GM23338 (cell line): ENCODE results near the gene PHLDA3. TPM values are rescaled to one million over a fixed set of nuclear protein-coding genes. Genes with fewer than 3 reads are reported as not detected.

Experiments
- ATAC-seq: fragments of 200-7000 bp; cut with Tn5 transposase; 3 replicates; pipeline ENCODE4 v1.9.1; 2020
- DNase-seq: peaks from one replicate; pipeline ENCODE4 v3.0.0-alpha.2; 2015; ENCODE audit warnings: low spot score
- H2AFZ ChIP-seq: fragments of 200-600 bp; sonication (generic); 2 replicates; pipeline ENCODE4 v1.8.0; 2016; ENCODE audit warnings: antibody characterized with exemption, mild to moderate bottlenecking, moderate library complexity
- H3F3A ChIP-seq: fragments of 200-600 bp; sonication (generic); replicated peaks from 2 replicates; pipeline ENCODE4 v1.8.0; 2017; ENCODE audit warnings: antibody characterized with exemption, mixed run types, low read depth
- H3K27ac ChIP-seq: fragments of 200-600 bp; sonication (generic); 2 replicates; pipeline ENCODE4 v1.6.1; 2016; ENCODE audit warnings: low read depth
- H3K27me3 ChIP-seq: fragments of 200-600 bp; sonication (generic); 2 replicates; pipeline ENCODE4 v1.8.0; 2016; ENCODE audit warnings: mild to moderate bottlenecking, mixed run types, moderate library complexity; ENCODE audit not compliant: insufficient read depth
- H3K36me3 ChIP-seq: fragments of 200-600 bp; sonication (generic); 2 replicates; pipeline ENCODE4 v1.8.0; 2016; ENCODE audit warnings: mild to moderate bottlenecking; ENCODE audit not compliant: insufficient read depth
- H3K4me1 ChIP-seq: fragments of 200-600 bp; sonication (generic); 2 replicates; pipeline ENCODE4 v1.8.0; 2016; ENCODE audit warnings: mild to moderate bottlenecking, moderate library complexity; ENCODE audit not compliant: insufficient read depth
- H3K4me2 ChIP-seq: fragments of 200-600 bp; sonication (generic); 2 replicates; pipeline ENCODE4 v1.7.1; 2017; ENCODE audit warnings: mixed run types
- H3K4me3 ChIP-seq: fragments of 200-600 bp; sonication (generic); 2 replicates; pipeline ENCODE4 v1.6.1; 2016; ENCODE audit warnings: mixed run types
- H3K79me2 ChIP-seq: fragments of 200-600 bp; sonication (generic); replicated peaks from 2 replicates; pipeline ENCODE4 v1.8.0; 2017; ENCODE audit warnings: mild to moderate bottlenecking; ENCODE audit not compliant: insufficient read depth
- H3K9me2 ChIP-seq: fragments of 200-600 bp; sonication (generic); 2 replicates; pipeline ENCODE4 v1.8.0; 2017; ENCODE audit not compliant: insufficient read depth
- H4K20me1 ChIP-seq: fragments of 200-600 bp; sonication (generic); replicated peaks from 2 replicates; pipeline ENCODE4 v1.8.0; 2017; ENCODE audit warnings: mild to moderate bottlenecking; ENCODE audit not compliant: insufficient read depth
- H3K27ac Mint-ChIP-seq: 2 replicates; pipeline ENCODE4 v1.8.0; 2020; ENCODE audit warnings: inconsistent platforms, mild to moderate bottlenecking, moderate library complexity, mixed read lengths
- H3K27me3 Mint-ChIP-seq: 3 replicates; pipeline ENCODE4 v1.8.0; 2022; ENCODE audit warnings: low read depth, mild to moderate bottlenecking, moderate library complexity, mixed read lengths, inconsistent platforms; ENCODE audit not compliant: insufficient read depth, poor library complexity
- H3K36me3 Mint-ChIP-seq: 3 replicates; pipeline ENCODE4 v1.8.0; 2021; ENCODE audit warnings: low read depth, mild to moderate bottlenecking, inconsistent platforms, moderate library complexity, mixed read lengths
- H3K4me1 Mint-ChIP-seq: 3 replicates; pipeline ENCODE4 v1.8.0; 2020; ENCODE audit warnings: mild to moderate bottlenecking, inconsistent platforms, mixed read lengths
- H3K4me3 Mint-ChIP-seq: 3 replicates; pipeline ENCODE4 v1.8.0; 2021; ENCODE audit warnings: moderate library complexity, mild to moderate bottlenecking, inconsistent platforms, mixed read lengths
- H3K9me3 Mint-ChIP-seq: 3 replicates; pipeline ENCODE4 v1.8.0; 2020; ENCODE audit warnings: moderate library complexity, mild to moderate bottlenecking, inconsistent platforms, mixed read lengths
- CREB1 ChIP-seq: fragments of 250-450 bp; sonication (Bioruptor Pico); IDR thresholded peaks from 2 replicates; pipeline ENCODE4 v1.5.0; 2020; ENCODE audit warnings: low read depth, mild to moderate bottlenecking, moderate library complexity
- CTCF ChIP-seq, 2 experiments: fragments of 200-600 bp in 1 of 2; sonication (generic) in 1 of 2; conservative IDR thresholded peaks; 2 replicates each; pipeline versions ENCODE4 v1.5.1 to v1.6.1; 2016 to 2017; ENCODE audit warnings: antibody characterized with exemption in 2 of 2, low read depth in 2 of 2, mild to moderate bottlenecking in 2 of 2, moderate library complexity in 1 of 2
- ETS1 ChIP-seq: IDR thresholded peaks from 2 replicates; pipeline ENCODE4 v1.6.1; 2016; ENCODE audit warnings: antibody characterized with exemption
- EZH2 ChIP-seq: fragments of 200-600 bp; sonication (generic); IDR thresholded peaks from one replicate; pipeline ENCODE4 v1.8.0; 2017; ENCODE audit warnings: antibody characterized with exemption, mild to moderate bottlenecking, low read depth; ENCODE audit not compliant: unreplicated experiment
- EZH2phosphoT487 ChIP-seq: fragments of 200-600 bp; sonication (generic); IDR thresholded peaks from one replicate; pipeline ENCODE4 v1.8.1; 2018; ENCODE audit warnings: antibody characterized with exemption; ENCODE audit not compliant: unreplicated experiment
- JUNB ChIP-seq: IDR thresholded peaks from one replicate; pipeline ENCODE4 v1.6.1; 2016; ENCODE audit warnings: antibody characterized with exemption; ENCODE audit not compliant: unreplicated experiment
- NANOG ChIP-seq: IDR thresholded peaks from 2 replicates; pipeline ENCODE4 v1.6.1; 2016; ENCODE audit warnings: antibody characterized with exemption, borderline replicate concordance
- POLR2AphosphoS5 ChIP-seq: IDR thresholded peaks from 2 replicates; pipeline ENCODE4 v1.6.1; 2016; ENCODE audit warnings: antibody characterized with exemption, low read depth
- REST ChIP-seq: IDR thresholded peaks from one replicate; pipeline ENCODE4 v1.6.1; 2018; ENCODE audit warnings: antibody characterized with exemption; ENCODE audit not compliant: unreplicated experiment
- STAT1 ChIP-seq: IDR thresholded peaks from one replicate; pipeline ENCODE4 v1.6.1; 2016; ENCODE audit warnings: antibody characterized with exemption; ENCODE audit not compliant: unreplicated experiment
- polyA plus RNA-seq: library from polyadenylated mRNA; unstranded; fragments of >200 nt; fragmentation: Nextera tagmentation; extraction: Ambion mirVana; gene quantifications from 2 replicates; pipeline ENCODE4 v1.2.1, GENCODE V29; 2016
- total RNA-seq: library from RNA; depleted of rRNA; stranded (reverse); fragments of >200 nt; shearing (Covaris generic); gene quantifications from 2 replicates; pipeline ENCODE4 v1.2.3, GENCODE V29; 2014

The PHLDA3 gene
- total and polyA plus RNA-seq, 2 experiments from 2014 or later, result 37.5 to 87.4 TPM

- H3K4me3 ChIP-seq, result peak overlapping the region; percentile 41; the same call in 1 of the 2 replicates
- peak; percentile 91 for DNase-seq
- no peaks in the 10 kb centered on the region for H3K36me3 Mint-ChIP-seq
Observed at GRCh38 chr1:201447903-201448871, 20.8 kb downstream of the PHLDA3 start.

GRCh38 chr1:201445310-201445709, 23.7 kb downstream of the PHLDA3 start:
- H2AFZ ChIP-seq, result peak overlapping the region; percentile 74; the same call in 1 of the 2 replicates
- no peaks in the 10 kb centered on the region for H3K9me2 ChIP-seq
- no peaks in the 10 kb centered on the region for H3K27me3 ChIP-seq
- no peak overlapping the region for H3K4me3 Mint-ChIP-seq
- H3K36me3 ChIP-seq, result no peaks in the 10 kb centered on the region
- peaks cover 32% of the 10 kb centered on the region for H3K4me1 Mint-ChIP-seq
- no peak overlapping the region for H3K4me2 ChIP-seq
- peaks cover 4% of the 10 kb centered on the region for H3K27me3 Mint-ChIP-seq
- no peaks in the 10 kb centered on the region for H3K79me2 ChIP-seq
- no peak overlapping the region for H3K4me3 ChIP-seq
- H3K27ac Mint-ChIP-seq, result no peak overlapping the region
- DNase-seq (no peak), ATAC-seq (no peak)
- H3K27ac ChIP-seq, result no peak overlapping the region
- no peaks in the 10 kb centered on the region for H3K9me3 Mint-ChIP-seq
- peaks cover 7% of the 10 kb centered on the region; the same call in 1 of the 2 replicates for H3F3A ChIP-seq
- H3K36me3 Mint-ChIP-seq, result no peaks in the 10 kb centered on the region
- peaks cover 24% of the 10 kb centered on the region for H3K4me1 ChIP-seq
- no peaks in the 10 kb centered on the region for H4K20me1 ChIP-seq
- no peak for TF ChIP-seq POLR2AphosphoS5
- no peak for TF ChIP-seq CREB1 (CRISPR knock-in tag)
- no peak for TF ChIP-seq JUNB
- TF ChIP-seq NANOG, result no peak
- TF ChIP-seq STAT1, result no peak
- TF ChIP-seq EZH2, result no peak
- TF ChIP-seq REST, result no peak
- no peak for TF ChIP-seq EZH2phosphoT487

More at GRCh38 chr1:201447903-201448871, 20.8 kb downstream of the PHLDA3 start:
- peak overlapping the region; percentile 66; the same call in 1 of the 2 replicates for H3K27ac ChIP-seq
- Mint-ChIP-seq H3K9me3 (no peaks in the 10 kb centered on the region), H3K4me3 (no peak overlapping the region), H3K27ac (no peak overlapping the region), H3K4me1 (peaks cover 36% of the 10 kb centered on the region), H3K27me3 (peaks cover 8% of the 10 kb centered on the region)
- peaks cover 36% of the 10 kb centered on the region for H3K4me1 ChIP-seq
- H3K27me3 ChIP-seq, result no peaks in the 10 kb centered on the region
- peak overlapping the region; percentile 98 for H2AFZ ChIP-seq
- peaks cover 7% of the 10 kb centered on the region; the same call in 1 of the 2 replicates for H3F3A ChIP-seq
- TF ChIP-seq POLR2AphosphoS5 (0 out of 2 replicates have a peak, but pooled peaks have one; percentile 23), ETS1 (0 out of 2 replicates have a peak, but pooled peaks have one; percentile 27), CTCF (conservative IDR thresholded peaks at IDR 0.05; ENCODE audit: low read depth in 2 of 2) (peak; percentile 88 to 92), JUNB (no peak)
- no peaks in the 10 kb centered on the region for H4K20me1 ChIP-seq
- peak; percentile 95 for ATAC-seq
- H3K4me2 ChIP-seq, result peak overlapping the region; percentile 69
- H3K36me3 ChIP-seq, result no peaks in the 10 kb centered on the region
- H3K9me2 ChIP-seq, result no peaks in the 10 kb centered on the region
- no peaks in the 10 kb centered on the region for H3K79me2 ChIP-seq
